NB4 (cell line): Measurements from ENCODE around the gene MCTP1.

Experiments used
- POLR2A ChIP-seq: IDR thresholded peaks from 2 replicates; pipeline ENCODE4 v1.6.1; 2011; ENCODE audit warnings: mild to moderate bottlenecking; ENCODE audit not compliant: insufficient read length; ENCODE audit errors: extremely low read depth
- TF ChIP-seq, protein P1 (sequence below): IDR thresholded peaks from one replicate; pipeline ENCODE4 v1.5.1; 2012; ENCODE audit warnings: low read depth, low read length
- TF ChIP-seq, protein P2 (sequence below): IDR thresholded peaks from 2 replicates; pipeline ENCODE4 v1.6.1; 2011; ENCODE audit warnings: low read depth, low read length

DNA sequence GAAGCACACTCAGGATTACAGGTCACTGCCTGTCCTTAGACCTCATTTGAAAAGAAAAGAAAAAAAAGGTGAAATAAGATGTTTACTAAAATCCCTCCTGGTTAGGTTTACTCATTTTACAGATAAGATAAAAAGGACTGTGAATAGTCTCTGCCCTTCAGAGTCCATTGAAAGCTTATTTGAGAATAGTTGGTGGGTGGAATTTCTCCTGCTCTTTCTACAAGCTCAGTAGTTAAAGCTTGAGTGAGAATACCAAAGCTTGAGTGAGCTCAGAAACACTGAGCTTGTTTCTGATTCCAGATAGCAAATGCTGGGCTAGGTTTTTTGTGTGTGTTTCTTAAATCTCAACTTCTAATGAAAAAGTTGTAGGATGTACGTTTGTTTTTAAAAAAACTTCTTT is 559.8 kb downstream of the MCTP1 start:
- TF ChIP-seq, protein P1, sequence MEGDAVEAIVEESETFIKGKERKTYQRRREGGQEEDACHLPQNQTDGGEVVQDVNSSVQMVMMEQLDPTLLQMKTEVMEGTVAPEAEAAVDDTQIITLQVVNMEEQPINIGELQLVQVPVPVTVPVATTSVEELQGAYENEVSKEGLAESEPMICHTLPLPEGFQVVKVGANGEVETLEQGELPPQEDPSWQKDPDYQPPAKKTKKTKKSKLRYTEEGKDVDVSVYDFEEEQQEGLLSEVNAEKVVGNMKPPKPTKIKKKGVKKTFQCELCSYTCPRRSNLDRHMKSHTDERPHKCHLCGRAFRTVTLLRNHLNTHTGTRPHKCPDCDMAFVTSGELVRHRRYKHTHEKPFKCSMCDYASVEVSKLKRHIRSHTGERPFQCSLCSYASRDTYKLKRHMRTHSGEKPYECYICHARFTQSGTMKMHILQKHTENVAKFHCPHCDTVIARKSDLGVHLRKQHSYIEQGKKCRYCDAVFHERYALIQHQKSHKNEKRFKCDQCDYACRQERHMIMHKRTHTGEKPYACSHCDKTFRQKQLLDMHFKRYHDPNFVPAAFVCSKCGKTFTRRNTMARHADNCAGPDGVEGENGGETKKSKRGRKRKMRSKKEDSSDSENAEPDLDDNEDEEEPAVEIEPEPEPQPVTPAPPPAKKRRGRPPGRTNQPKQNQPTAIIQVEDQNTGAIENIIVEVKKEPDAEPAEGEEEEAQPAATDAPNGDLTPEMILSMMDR = no peak
- no peak for TF ChIP-seq POLR2A
- TF ChIP-seq, protein P2, sequence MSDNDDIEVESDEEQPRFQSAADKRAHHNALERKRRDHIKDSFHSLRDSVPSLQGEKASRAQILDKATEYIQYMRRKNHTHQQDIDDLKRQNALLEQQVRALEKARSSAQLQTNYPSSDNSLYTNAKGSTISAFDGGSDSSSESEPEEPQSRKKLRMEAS = no peak
